NCI-H524 (cell line): ENCODE data around the gene CNMD.

Source experiments
- DNase-seq, 2 experiments: peaks; one replicate each; lab custom pipeline; 2025; lab: John Stamatoyannopoulos, UW

The CNMD gene

DNA sequence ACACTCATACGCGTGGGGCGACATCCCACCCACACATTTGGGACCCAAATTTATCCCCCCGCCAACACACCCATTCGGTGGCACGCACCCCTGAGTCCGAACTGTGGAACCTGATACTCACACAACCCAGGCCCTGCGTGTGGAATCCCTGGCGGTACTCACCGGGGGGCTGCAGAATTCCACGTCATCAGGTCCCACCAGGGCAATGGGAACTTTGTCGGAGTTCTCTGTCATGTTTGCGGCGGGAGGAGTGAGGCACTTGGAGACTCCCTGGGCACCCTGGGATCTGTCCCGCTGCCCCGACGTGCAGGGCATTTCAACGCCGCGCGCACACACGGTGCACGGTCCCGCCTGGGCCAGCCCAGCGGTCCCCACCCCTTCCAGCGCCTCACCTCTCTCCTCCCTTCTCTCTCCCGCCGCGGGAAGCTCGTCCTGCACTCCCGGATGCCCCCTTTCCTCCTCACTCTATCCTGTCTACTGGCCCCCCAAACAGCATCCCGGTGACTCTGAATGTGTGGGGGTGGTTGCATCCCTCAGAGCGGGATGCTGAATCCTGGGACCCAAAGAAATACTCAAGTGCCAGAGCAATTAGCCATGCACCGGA, at the start of gene CNMD:
TSS of gene CNMD (minus strand) at position 353 of the 604 bp plus-strand sequence. CDS start at position 234, 119 bp downstream.
- no peak for DNase-seq

DNA sequence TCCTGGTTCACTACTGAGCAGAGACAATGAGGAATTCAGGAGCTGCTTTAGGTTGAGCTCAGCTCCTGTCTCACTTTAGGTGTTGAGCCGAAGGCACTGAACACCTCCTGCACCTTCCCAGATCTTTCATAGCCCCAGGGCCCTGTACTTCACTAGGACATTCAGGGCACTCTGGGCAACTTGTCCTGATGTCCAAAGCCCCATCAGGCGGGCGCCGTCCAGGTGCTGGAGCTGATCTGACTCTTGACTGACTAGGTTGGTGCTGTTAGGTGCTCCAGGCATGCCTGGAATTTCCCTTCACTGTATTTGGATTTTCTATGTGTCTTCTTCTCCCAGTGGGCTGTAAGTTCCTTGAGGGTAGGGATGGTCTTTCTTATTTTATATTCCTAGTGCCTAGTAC, 48.4 kb upstream of the CNMD start:
- DNase-seq, result no peak

DNA sequence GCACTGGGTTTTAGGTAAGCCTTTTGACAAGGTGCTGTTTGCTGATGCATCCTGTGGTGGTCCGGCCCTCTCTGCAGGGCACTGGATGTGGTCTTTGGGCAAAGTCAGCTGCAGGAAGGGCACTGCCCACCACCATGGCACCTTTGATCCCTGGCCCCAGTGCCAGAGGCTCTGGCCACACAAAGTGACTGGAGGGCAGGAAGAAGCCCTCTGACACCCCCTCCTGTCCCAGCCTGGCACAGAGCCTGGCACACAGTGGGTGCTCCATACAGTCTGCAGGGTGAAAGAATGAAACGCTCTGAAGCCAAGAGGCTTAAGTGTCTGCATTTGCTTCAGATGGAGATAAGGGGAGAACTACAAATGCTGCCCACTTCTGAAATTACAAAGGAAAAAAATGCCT, 47.6 kb upstream of the CNMD start:
- no peak for DNase-seq

DNA sequence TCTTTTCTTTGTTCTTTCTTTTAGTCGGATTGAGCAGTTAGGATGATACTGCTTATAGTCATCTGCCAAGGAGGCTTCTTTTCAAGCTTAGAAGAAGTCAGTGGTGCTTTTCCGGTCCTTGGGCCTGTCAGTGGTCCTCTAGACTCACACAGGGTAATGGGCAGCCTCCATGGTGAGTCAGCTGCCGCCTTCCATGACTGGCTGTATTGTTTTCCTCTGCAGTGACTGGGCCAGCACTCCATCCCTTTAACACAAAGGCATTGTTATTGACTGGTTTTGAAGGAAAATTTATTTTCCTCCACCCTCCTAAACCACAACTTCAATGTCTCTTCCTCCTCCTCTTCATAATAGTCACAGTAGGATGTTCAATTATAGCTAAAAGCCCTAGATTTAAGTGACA, 47.1 kb upstream of the CNMD start:
- no peak for DNase-seq

DNA sequence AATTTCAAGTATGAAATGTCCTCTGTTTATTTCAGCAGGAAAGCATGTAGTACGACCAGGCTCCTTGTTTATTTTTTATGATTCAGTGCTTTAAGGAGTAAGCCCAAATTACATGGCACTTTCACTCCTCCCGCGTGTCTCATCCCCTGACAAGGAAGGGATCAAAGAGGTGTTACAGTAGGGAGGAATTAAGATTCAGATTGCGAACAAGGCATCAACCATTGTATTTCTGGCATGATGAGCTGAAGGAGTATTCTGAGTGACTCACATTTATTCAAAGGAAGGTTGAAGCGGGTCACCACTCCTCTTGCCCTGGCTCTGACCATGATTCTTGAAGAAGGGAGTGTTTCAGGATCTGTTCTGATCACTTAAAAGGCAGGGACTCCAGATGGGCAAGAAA, 46.1 kb upstream of the CNMD start:
- DNase-seq, result no peak

DNA sequence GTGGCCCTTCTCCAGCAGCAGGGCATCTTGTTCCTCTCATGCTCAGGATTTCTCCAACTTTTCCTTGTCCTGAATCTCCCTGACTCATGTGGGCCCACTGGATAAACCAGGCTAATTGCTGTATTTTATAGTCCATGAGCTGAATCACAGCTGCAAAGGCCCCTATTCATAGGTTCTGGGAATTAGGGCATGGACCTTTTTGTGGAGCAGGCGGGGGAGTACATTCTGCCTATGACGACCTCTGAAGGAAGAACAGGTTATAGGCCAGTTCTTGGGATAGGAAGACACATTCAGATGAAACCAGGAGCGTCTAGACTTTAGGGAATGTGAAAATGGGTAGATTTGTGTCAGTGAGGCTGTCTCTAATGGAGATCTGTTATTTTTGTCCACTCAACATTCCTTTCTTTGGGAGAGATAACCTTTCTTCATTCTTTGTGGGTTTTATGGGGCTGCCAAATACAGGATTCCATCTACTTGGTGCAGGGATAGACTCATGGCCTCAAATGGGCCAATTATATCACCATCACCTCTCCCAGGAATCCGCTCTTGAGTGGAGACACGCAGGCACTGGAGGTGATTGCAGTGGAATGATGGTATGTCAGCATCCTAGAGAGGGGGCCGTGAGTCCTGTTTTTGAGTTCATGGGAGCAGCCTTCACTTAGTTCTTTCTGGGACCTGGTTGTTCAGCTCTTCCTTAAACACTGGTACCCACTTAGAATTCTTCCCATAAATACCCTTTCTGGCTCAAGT, 45.1 kb upstream of the CNMD start:
- DNase-seq, result no peak

DNA sequence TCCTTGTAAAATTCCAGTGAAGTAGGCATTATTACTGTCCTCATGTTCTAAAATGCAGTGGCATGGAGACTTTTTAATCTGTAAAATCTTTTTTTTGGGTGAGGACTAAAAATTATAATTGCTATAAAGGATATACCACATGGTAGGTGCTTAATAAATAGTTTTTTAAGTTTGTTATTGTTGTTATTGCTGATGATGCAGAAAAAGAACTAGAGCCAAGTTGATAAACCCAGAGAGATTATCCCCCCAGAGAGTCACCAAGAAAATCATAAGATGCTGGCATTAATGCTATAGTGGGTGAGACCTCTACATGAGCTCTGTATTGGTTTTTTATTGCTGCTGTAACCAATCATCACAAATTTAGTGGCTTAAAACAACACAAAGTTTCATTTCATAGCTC, 44.3 kb upstream of the CNMD start:
- no peak for DNase-seq

DNA sequence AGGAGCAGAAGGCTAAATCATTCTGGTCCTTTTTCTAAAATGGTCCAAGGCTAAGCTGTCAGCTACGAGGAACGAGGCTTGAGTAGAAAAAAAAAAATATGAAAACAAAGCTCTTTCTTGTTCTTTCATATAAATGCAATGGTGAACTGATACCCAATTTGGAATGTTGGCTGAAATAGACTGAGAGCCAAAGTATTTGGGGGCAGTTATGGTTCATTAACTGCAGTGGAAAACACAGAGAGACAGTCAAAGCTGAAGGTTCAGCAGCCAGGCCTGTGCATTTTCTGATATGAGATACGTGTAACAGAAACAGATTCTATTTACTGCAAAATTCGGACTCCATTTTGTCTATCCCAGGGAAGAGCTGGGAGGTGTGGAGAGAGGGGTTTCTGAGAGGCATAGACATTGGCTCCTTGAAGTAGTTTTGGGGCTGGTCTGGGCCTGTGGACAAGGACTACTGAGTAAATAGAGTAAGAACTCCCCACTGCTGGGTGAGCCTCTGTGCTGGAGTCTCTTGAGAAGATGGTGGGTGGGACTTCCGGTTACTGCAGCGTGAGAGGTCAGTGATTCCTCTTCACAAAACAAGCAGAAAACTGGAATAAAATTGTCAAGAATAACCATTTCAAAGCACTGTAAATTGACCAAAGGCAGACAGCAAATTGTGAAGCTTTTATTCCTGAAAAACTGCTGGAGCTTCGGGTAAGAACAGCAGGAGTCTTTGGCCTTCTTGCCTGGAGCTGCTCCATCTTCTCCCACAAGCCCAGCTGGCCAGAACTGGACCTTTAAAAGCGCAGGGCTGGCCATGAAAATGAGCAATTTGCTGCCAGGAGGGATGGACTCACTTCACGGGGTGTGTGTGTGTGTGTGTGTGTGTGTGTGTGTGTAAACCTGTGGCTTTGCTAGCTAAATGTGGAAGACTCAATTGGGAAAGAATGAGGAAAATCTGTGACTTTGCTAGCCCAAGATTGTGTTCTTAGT, 43.1 kb upstream of the CNMD start:
- no peak for DNase-seq

DNA sequence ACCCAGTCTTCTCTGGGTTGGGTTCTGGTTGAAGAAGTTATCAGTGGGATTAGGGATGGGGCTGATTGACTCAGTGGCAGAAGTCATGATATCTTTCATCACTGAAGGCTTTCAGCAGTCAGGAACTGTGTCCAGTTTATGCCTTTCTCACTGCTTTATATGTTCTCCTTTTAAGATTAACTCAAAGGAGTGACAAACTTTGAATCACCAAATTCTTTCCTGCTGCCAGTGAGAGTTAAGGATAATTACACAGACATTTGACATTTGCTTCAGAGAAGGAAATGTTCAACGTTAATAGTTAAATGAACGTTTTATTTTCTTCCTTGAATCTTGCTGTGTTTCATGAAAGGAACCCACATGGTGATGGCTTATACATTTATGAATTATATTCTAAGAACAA, 41.0 kb upstream of the CNMD start:
- no peak for DNase-seq

DNA sequence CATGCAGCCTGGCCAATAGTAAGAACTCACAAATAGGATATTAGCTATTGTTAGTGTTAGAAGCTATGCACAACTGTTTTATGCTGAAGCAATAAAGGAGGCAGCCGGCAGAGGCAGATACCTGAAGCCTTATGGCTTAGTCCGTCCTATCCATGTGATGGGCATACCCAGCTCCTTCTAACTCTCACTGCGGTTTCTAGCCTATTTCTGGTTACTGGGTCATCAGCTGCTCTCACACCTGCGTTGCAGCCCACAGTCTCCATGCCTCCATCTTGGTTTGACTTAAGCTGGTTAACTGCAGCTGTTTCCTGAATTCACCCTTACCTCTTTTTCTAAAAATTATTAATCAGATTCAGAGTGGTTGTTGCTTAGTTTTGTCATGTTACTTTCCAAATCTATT, 40.5 kb upstream of the CNMD start:
- no peak for DNase-seq

DNA sequence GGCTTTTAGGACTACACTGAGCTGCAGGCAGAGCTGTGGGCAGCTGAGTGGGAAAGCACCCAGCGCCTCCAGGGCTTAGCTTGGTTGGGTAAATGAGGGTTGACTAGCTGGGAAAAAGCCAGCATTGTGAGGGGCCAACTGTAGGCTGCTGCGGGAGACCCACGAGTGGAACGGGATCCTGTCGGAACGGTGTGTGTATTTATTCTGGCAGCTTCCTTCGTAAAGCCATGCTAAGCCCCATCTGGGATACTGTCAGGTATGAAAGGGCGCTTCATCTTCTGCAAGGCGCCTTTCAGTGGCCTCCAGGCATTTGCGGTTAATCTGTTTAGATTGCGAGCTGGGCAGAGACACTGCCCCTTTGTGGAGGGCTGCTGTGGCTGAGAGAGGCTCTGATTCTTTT, 39.5 kb upstream of the CNMD start:
- peak in 1 of 2 experiments; percentile 20 for DNase-seq

DNA sequence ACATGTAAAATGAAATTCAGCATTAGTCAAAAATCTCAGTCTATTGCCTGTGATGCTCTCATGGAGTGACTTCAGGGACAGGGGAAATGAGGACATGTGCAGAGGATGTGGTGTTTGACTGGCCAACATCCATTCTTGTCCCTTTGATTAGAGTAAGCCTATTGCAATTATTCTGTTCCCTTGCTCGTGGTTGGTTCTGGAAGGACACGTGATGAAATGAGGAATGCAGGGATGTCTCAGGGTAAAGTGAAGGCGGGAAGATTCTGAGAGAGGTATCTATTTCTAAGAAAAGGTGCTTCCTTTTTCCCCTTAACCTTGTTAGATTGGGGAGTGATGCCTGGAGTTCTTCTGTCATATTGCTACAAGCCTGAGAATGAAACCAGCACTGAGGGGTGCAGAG, 37.1 kb upstream of the CNMD start:
- no peak for DNase-seq

DNA sequence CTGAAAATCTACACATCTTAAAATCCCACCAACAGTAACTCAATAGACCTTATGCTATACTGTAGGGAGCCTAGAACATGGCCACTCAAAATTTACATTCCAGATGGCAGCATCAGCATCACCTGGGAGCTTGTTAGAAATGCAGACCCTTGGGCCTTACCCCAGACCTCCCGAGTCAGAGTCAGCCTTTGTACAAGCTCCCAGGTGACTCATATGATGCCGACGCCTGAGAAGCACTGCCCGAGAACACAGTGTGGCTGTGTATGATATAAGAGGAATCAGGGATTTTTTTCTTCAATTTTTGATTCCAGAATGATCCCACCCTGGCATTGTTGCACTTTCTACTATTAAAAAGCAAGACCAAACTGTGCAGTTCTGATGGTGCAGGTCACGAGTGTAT, 35.9 kb upstream of the CNMD start:
- no peak for DNase-seq

DNA sequence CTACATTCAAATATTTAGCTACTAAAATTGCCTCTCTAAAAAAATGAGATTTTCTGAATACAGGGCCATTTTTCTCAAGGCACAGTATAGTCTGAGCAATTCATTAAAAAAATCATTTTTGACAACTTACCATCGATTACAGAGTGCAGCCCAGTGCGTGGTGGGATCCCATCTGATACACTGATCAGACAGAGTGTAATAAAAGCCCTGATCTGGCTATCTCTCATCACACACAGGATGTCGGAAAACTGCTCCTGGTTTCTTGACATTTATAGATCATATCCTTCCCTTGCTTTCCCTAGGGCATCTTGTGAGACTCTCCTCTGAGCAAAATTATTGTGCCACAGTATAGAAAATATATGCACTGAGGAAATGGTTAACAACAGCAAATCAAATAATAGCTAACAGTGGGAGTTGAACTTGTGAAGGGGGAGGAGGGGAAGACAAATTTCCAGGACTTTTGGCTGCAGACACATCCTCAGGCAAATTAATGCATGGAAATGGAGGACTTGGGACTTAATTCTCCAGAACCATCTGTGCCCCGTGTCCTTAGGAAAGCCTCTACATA, 28.4 kb upstream of the CNMD start:
- DNase-seq, result peak in 1 of 2 experiments; percentile 40

DNA sequence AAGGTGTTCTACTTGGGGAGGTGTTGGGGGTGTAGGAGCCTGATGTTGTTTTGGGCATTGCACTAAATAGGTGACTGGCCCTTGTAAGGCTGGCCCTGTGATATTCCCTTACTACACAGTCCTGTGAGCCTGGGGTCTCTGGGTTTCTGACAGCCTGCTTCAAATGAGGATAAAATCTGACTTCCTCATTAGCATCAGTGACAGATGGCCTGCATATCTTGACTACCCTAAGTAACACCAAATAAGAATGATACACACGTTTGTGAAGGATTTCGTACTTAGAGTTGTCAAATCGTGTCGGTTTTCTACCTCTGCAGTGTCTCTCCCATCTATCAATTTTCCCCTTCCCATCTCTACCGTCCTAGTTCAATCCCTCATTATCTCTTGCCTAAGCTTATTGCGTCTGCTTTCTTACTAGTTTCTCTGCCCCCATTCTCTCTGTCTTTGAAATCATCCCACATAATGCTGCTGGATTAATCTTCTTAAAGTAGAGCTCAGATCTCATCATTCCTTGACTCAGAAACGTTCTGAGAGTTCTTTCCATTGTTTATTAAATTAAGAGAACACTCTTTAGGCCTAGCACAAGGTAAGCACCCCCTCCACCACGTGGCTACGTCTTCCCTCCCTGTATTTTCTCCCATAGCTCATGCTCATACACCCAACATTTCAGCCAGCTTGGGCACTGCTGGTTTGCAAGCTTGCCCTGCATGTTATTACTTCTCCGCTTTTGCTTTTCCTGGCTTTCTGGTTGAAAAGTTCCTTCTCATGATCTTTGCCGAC, 26.2 kb upstream of the CNMD start:
- DNase-seq, result peak; percentile 68 to 84

DNA sequence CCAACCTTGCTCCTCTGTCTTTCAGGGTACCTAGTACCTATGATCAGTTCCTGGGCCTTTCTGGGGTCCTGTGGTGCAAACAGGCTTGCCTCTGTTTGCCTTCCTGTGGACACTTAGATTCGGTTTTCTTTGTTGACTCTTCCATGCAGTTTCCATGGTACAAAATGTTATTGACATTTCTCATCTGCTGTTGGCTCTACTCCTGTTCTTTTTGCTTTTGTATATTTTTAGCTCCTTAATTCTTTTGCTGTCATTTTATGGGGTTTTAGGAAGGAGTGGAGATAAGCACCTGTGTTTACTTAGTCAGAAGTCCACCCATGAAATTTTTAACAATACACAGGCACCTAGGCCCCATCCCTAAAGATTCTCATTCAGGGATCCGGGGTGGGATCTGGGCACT, 20.5 kb upstream of the CNMD start:
- DNase-seq, result no peak

DNA sequence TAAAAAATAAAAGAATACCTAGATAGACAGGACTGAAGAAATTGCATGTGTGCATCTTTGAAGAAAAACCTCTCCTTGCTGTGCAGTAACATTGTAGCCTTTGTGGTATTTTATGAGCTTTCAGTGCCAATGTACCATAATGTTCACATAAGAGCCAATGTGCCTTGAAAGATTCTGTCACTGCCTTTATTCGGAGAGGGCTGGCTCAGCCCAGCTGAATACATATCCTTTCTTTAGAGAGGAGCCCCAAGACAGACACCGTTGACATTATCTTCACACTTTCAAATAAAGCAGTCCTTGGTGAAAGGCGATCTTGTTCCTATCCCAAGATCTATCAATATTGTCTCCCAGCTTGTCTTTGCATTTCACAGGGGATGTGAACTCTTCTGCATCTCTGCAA, 18.5 kb upstream of the CNMD start:
- DNase-seq, result no peak

DNA sequence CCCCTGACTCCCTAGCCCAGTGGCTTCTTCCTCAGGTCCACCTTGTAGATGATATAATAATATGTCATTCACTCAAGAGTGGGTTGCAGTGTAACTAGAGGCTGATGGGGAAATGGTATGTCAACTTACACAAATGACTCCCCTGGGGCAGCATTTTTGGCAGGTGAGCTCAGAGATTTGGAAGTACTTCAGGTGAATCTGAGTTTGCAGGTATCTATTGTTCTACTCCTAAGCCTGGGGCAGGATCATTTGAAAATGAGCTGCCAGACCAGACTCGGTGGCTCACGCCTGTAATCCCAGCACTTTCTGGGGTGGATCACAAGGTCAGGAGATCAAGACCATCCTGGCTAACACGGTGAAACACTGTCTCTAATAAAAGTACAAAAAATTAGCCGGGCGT, 11.6 kb upstream of the CNMD start:
- no peak for DNase-seq

DNA sequence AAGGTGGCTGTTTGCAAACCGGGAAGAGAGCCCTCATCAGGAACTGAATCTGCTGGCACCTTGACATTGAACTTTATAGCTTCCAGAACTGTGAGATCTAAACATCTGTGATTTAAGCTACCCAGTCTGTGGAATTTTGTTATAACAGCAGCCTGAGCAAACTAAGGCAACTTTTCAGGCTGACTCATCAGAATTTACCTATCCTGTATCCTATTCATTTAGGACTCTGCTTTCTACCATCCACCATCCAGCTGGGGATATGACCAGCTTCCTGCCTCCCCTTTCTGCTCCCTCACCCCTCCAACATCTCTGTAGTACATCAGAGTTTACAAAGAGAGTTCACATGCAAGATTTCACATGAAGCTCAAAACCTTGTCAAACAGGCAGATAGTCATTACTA, 11.1 kb upstream of the CNMD start:
- no peak for DNase-seq

DNA sequence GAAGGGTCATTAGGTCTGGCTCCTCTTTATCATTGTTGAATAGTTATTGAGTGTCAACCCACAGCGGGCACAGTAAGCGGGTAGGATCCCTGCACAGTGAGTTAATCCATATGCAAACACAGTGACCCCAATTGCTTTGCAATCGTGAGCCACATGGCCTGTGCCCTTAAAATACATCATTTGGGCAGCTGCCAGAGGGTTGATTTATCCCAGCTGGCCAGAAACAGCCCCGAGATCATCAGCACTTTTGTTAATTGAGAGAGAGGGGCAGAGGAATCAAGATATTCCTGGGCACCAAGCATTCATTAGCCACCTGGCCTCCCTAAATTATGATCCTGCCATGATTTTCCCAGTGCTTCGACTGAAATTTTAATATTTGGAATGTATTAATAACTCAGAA, 9.8 kb upstream of the CNMD start:
- DNase-seq, result peak; percentile 88 to 97

DNA sequence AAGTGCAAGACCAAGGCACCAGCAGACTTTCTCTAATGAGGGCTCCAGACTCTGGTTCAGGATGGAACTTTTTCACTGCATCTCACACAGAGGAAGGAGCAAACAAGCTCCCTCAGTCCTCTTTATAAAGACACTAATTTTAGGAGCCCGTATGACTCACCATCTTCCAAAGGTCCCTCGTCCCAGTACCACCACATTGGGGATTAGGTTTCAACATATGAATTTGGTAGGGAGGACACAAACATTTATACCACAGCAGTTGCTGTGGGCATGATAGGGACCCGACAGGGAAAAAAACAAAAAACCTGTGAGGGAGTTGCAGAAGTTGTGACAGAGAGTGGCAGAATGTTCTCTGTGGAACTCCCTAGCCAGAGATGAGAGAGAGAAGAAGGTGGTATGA, 6.5 kb upstream of the CNMD start:
- DNase-seq, result no peak
